ENCODE results near the gene NCKAP5. TPM values are rescaled to one million over a fixed set of nuclear protein-coding genes. Genes with fewer than 3 reads are reported as not detected.

Gene NCKAP5
- total and polyA plus RNA-seq, 2 of the 13 experiments (the other 11 are each of a cell fraction or from before 2014, with no cell fraction given) = 0.01 TPM; not detected in 1

DNA sequence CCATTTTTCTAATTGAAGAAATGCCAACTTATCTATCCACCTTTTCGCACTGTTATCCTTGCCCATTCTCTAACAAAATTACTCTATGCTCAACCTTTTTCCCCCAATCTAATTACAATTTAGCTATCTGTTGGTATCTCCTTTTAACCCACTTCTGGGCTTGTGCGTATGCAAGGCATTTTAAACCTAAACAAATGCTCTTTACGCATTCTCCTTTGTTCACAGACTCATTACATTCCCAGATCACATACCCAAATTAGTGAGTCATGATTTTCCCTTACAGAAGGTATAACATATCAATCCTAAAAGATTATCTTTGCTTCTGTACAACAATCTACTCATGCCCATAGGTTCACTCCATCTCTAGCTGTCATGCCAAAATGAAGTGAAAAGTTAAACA lies 826.5 kb downstream of the NCKAP5 start (continued):
- no peak for TF ChIP-seq ZNF234 (CRISPR knock-in tag; conservative IDR thresholded peaks at IDR 0.05)
- TF ChIP-seq GATAD1 (CRISPR knock-in tag; IDR thresholded peaks at IDR 0.05) = no peak
- TF ChIP-seq MTERF4 (CRISPR knock-in tag; IDR thresholded peaks at IDR 0.05) = no peak

DNA sequence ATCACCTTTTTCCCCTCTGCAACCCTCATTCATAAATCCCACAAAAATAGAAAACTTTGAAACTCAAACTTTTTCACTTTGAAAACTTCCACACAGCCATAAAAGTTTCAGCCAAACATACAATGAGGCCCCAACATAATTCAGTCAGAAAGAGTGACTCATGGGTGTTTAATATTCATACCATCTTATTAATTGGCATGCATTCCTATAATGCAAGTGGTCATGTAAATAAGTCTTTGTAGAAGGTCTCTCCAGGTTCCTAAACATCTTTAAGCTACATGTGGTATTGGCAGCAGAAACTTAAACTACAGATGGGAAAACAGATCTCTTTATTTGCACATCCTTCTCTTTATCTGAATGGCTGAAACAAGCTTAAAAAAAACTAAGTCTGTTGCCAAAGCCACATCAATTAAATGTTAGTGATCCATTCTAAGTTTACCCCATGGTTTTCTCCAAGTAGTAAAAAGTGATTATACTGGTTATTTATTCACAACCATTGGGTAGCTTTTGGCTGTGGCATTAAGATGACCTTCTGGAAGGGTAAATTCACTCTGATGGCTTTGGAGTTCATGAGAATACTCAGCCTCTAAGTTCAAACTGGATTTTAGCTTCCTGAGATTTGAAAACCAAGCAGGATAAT lies 828.1 kb downstream of the NCKAP5 start:
- no peaks in the 10 kb centered on the region for H3K27me3 ChIP-seq (ENCODE audit: control insufficient read depth in 1 of 2, insufficient read depth in 2 of 2, low read length in 2 of 2)
- no peak overlapping the region for H3K4me3 ChIP-seq (replicated peaks in 1 of 3; ENCODE audit: insufficient read depth in 1 of 3, low read depth in 2 of 3, low read length in 3 of 3)
- no peaks in the 10 kb centered on the region for H3K36me3 ChIP-seq (replicated peaks in 1 of 2; ENCODE audit: control insufficient read depth in 1 of 2, insufficient read depth in 2 of 2, low read length in 2 of 2)
- no peak overlapping the region for H3K4me2 ChIP-seq (ENCODE audit: low read depth, low read length)
- FAIRE-seq = no peak
- H3K27ac ChIP-seq (ENCODE audit: extremely low read length, insufficient read depth, low read length) = no peak overlapping the region
- H4K20me1 ChIP-seq (ENCODE audit: insufficient read depth, low read length) = no peaks in the 10 kb centered on the region
- no peak overlapping the region for H2AFZ ChIP-seq (ENCODE audit: low read length)
- no peaks in the 10 kb centered on the region for H3K4me1 ChIP-seq (ENCODE audit: insufficient read depth, low read length)
- ChIA-PET POLR2A (no interaction called here), CTCF (ENCODE audit: low intra/inter-chr PET ratio, low total read pairs) (no interaction called here)
- intact Hi-C loops (cut with micrococcal nuclease; ENCODE audit: unreplicated experiment) (no loop called here), in situ Hi-C loops (cut with HindIII; ENCODE audit: extremely low pct_ligation_motif_present, low pct_unique_long_range_greater_than_20kb) (no loop called here)
- no peaks in the 10 kb centered on the region for H3K79me2 ChIP-seq (ENCODE audit: insufficient read depth, low read length)
- no peak overlapping the region for H3K9ac ChIP-seq (ENCODE audit: insufficient read depth, low read depth, low read length)
- ATAC-seq = no peak
- no TSS peak for BruUV-seq (replicated peaks)
- DNase-seq (ENCODE audit: low spot score) = no peak
- peaks cover 72% of the 10 kb centered on the region for H3K9me3 ChIP-seq (ENCODE audit: low read length)
- no peak for TF ChIP-seq BRD4 (CRISPR knock-in tag; IDR thresholded peaks at IDR 0.05)
- TF ChIP-seq U2AF2 (IDR thresholded peaks at IDR 0.05; ENCODE audit: low read depth, low read length) = no peak
- TF ChIP-seq ZNF670 (CRISPR knock-in tag; IDR thresholded peaks at IDR 0.05; ENCODE audit: borderline replicate concordance) = no peak
- no peak for TF ChIP-seq PAWR (CRISPR knock-in tag; IDR thresholded peaks at IDR 0.05; ENCODE audit: borderline replicate concordance)
- TF ChIP-seq, protein P1, sequence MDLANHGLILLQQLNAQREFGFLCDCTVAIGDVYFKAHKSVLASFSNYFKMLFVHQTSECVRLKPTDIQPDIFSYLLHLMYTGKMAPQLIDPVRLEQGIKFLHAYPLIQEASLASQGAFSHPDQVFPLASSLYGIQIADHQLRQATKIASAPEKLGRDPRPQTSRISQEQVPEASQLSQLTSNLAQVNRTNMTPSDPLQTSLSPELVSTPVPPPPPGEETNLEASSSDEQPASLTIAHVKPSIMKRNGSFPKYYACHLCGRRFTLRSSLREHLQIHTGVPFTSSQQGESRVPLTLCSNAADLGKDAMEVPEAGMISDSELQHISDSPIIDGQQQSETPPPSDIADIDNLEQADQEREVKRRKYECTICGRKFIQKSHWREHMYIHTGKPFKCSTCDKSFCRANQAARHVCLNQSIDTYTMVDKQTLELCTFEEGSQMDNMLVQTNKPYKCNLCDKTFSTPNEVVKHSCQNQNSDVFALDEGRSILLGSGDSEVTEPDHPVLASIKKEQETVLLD (CRISPR knock-in tag; IDR thresholded peaks at IDR 0.05; ENCODE audit: low read depth) = no peak
- TF ChIP-seq, protein P2, sequence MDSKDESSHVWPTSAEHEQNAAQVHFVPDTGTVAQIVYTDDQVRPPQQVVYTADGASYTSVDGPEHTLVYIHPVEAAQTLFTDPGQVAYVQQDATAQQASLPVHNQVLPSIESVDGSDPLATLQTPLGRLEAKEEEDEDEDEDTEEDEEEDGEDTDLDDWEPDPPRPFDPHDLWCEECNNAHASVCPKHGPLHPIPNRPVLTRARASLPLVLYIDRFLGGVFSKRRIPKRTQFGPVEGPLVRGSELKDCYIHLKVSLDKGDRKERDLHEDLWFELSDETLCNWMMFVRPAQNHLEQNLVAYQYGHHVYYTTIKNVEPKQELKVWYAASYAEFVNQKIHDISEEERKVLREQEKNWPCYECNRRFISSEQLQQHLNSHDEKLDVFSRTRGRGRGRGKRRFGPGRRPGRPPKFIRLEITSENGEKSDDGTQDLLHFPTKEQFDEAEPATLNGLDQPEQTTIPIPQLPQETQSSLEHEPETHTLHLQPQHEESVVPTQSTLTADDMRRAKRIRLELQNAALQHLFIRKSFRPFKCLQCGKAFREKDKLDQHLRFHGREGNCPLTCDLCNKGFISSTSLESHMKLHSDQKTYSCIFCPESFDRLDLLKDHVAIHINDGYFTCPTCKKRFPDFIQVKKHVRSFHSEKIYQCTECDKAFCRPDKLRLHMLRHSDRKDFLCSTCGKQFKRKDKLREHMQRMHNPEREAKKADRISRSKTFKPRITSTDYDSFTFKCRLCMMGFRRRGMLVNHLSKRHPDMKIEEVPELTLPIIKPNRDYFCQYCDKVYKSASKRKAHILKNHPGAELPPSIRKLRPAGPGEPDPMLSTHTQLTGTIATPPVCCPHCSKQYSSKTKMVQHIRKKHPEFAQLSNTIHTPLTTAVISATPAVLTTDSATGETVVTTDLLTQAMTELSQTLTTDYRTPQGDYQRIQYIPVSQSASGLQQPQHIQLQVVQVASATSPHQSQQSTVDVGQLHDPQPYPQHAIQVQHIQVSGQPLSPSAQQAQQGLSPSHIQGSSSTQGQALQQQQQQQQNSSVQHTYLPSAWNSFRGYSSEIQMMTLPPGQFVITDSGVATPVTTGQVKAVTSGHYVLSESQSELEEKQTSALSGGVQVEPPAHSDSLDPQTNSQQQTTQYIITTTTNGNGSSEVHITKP (CRISPR knock-in tag; IDR thresholded peaks at IDR 0.05; ENCODE audit: low read depth) = no peak
- no peak for TF ChIP-seq ZNF484 (CRISPR knock-in tag; IDR thresholded peaks at IDR 0.05; ENCODE audit: borderline replicate concordance, low read depth)
- TF ChIP-seq TCF12 (IDR thresholded peaks at IDR 0.05) = no peak
- no peak for TF ChIP-seq TCF12 (CRISPR knock-in tag; IDR thresholded peaks at IDR 0.05)
- no peak for TF ChIP-seq FOXO1 (CRISPR knock-in tag; IDR thresholded peaks at IDR 0.05)
- no peak for TF ChIP-seq ZFX (CRISPR knock-in tag; IDR thresholded peaks at IDR 0.05; ENCODE audit: low read depth)
- no peak for TF ChIP-seq HDAC2 (CRISPR knock-in tag; IDR thresholded peaks at IDR 0.05)
- no peak for TF ChIP-seq ZNF550 (CRISPR knock-in tag; IDR thresholded peaks at IDR 0.05; ENCODE audit: borderline replicate concordance)
- TF ChIP-seq GABPA (IDR thresholded peaks at IDR 0.05; ENCODE audit: low read depth, low read length) = no peak
- no peak for TF ChIP-seq GABPA (CRISPR knock-in tag; IDR thresholded peaks at IDR 0.05; ENCODE audit: low read depth)
- TF ChIP-seq HNF4A (CRISPR knock-in tag; IDR thresholded peaks at IDR 0.05) = no peak
- no peak for TF ChIP-seq MED13 (CRISPR knock-in tag; IDR thresholded peaks at IDR 0.05)

Measured in HepG2 (cell line).